HG03520 (cell line): ENCODE data around the gene COMMD7.
A peak's percentile ranks its signal among the peaks of the same experiment; 100 is the strongest.
"Not testable (repeated sequence)": the region's sequence is repeated elsewhere in the genome, so short reads cannot be mapped to it uniquely, and the experiment has no call there.

Experiments used
- ATAC-seq: cut with Tn5 transposase; IDR thresholded peaks from one replicate; pipeline ENCODE4 v1.9.1; 2021; ENCODE audit warnings: mild to moderate bottlenecking, moderate library complexity; ENCODE audit not compliant: unreplicated experiment

Gene COMMD7

DNA sequence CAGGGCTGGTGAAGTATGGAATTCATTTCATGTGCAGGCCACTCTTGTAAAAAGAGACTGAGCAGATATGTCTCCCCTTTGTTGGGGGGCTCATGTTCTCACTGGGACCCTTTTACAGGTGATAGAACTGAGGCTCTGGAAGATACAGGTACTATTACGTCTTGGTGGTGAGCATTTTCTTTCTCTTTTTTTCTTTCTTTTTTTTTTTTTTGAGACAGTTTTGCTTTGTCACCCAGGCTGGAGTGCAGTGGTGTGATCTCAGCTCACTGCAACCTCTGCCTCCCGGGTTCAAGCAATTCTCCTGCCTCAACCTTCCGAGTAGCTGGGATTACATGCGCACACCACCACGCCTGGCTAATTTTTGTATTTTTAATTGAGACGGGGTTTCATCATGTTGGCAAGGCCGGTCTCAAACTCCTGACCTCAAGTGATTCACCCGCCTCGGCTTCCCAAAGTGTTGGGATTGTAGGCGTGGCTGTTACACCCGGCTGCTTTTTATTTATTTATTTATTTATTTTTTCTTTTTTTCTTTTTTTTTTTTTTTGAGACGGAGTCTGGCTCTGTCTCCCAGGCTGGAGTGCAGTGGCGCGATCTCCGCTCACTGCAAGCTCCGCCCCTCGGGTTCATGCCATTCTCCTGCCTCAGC is 22.1 kb upstream of the COMMD7 start:
- not testable (repeated sequence) for ATAC-seq

DNA sequence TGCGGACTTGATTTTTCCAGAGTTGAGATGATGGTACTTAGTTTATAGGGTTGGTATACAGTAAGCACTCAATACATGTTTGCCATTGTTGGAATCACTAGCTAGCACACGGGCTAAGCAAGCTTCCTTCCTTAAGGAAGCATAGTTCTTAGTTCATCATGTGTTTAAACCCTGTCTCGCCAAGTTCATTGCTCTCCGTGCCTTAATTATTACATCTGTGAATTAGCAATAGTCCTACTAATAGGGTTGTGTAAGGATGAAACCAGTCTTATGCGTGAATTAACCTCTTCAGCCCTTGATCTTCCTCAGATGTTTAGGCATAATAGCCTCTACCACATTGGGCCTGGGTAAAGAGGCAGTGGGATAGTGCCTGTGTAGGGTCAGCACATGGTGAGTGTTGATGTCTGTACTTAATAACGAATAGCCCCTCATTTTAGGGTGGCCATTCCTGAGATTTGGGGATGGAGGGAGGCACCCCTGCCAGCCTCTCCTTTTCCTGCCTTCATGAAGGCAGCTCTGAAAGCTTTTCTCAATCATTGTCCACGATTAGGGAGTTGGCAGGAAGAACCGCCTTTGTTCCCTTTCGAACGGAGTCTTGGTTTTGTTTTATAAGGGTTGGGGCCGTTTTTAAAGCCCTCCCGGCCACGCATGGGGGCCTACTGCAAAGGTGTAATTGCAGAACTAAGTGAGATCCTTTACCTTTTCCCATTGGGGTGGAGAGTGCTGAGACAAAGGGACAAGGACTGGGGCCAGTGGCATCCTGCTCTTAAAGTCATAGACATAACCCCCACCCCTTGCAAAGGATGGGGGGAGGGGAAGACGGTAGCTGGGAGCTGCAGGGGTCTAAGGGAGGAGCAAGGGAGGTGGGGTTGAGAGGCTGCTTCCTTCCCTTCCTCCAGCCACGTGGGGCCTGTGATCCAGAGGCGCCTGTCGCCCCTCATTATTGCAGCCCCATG is 21.0 kb upstream of the COMMD7 start:
- no peak for ATAC-seq

DNA sequence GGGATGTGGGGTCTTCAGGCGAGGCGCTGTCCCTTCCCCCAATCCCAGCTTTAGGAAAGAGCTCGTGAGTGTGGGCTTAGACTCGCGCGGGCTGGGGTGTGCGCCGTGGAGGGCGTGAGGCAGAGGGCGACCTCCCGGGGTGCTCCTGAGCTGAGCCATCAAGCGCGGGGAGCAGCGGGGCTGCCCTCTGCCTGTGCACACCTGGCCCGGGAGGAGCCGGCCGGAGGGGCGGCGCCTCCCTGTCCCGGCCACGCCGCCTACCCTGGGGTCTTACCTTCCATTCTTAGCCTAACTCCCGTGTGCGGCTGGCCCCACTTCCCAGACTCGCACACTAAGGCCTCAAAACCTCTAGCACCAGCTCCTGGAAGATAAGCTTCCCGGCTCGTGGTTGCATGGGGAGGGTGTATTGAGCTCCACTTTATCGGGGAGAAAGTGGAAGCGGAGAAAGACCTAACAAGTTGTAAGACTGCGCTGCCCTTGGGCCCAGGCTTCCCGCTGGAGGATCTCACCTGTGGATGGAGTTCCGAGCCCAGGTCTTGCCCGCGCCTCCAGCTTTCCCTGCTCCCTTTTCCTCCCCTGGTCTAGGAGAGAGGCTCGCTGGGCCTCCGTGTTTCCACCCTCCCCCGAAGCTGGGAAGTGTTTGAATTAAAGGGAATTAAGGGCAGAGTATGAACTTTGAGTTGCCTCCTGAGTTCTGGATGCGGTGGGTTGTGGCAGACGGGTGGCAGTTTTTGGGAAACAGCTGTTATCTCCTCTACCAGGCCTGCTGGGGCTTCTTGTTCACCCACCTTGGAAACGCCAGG is 20.1 kb upstream of the COMMD7 start:
- no peak for ATAC-seq

DNA sequence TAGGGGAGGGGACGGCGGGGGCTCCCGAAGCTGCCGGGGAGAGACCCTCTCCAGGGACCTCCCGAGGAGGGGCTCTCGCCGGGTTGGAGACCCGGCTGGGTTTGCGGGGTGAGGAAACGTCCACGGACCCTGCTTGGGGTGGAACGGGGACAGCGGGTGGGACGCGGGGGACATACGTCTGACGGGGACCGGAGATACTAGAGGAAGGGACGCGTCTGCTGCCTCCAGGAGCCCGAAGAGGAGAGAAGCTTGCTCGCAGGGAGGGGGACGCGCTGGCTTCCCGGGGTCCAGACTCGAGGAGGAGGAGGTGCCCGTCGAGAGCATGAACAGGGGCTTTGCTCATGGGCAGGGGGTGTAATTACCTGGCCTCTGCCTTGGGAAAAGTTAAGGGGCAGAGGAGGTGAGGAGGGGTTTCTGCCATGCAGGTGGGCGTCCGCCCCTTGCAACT is 19.5 kb upstream of the COMMD7 start:
- ATAC-seq = peak; percentile 12

DNA sequence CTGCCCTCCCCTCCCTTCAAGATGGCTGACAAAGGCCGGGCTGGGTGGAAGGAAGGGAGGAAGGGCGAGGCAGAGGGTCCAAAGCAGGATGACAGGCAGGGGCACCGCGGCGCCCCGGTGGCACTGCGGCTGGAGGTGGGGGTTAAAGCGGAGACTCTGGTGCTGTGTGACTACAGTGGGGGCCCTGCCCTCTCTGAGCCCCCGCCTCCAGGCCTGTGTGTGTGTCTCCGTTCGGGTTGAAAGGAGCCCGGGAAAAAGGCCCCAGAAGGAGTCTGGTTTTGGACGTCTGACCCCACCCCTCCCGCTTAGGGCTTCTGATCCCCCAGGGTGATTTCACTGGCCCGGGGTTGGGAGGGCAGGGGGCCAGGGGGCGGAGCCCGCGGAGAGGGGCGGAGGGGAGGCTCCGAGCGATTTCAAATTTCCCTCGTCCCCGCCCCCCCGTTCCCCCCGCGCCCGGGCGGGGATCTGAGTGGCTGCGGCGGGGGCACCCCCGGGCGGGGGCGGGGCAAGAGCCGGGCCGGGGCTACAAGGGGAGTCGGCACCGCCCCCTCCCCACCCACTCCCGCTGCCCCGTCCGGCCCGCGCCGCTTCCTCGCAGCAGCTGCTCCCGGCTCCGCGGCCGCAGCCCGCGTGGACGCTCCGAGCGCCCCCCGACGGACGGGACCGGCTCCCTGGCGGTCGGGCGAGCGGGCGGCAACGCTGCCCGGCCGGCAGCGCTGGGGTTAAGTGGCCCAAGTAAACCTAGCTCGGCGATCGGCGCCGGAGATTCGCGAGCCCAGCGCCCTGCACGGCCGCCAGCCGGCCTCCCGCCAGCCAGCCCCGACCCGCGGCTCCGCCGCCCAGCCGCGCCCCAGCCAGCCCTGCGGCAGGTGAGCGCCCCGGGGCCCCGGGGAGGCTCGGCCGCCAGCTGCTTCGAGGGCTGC is 18.8 kb upstream of the COMMD7 start, which contains the start of gene DNMT3B:
Gene DNMT3B (plus strand): TSS at position 555 of the 923 bp plus-strand sequence. CDS start 17,939 bp downstream, outside the sequence.
- ATAC-seq = peak; percentile 64

DNA sequence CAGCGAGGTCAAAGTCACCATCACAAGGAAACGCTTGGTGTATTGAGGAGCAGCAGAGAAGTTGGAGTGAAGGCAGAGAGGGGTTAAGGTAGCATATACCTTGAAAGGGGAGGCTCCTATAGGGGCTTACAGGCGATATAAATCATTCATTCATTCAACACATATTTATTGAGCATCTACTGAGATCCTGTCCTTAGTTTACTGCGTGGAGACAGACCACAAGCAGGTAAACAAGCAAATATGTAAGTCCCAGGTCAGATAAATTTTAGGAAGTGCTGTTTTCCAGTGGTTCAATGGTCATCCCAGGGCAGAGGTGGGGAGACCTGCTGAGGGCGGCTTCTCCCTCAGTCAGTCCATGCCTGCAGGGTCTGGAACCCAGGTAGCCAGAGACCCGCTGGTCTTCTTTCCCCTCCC is 18.2 kb upstream of the COMMD7 start:
- ATAC-seq = no peak

DNA sequence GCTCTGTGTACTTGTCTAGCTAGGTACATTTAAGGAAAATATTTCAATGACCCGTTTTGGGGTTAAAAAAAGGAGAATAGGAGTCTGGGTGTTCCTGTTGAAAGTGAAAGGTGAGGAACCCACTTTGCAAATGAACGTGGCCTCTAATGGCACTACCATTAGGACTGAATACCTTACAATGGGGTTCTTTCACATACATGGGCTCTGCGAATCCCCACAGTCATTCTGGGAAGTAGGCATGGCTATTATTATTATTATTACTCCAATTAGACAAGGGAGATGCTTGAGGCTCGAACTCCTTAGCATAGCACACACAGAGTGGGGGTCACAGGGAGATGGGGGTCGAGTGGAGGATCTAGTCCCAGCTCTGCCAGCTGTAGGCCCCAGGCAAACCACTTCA is 12.9 kb upstream of the COMMD7 start:
- no peak for ATAC-seq

DNA sequence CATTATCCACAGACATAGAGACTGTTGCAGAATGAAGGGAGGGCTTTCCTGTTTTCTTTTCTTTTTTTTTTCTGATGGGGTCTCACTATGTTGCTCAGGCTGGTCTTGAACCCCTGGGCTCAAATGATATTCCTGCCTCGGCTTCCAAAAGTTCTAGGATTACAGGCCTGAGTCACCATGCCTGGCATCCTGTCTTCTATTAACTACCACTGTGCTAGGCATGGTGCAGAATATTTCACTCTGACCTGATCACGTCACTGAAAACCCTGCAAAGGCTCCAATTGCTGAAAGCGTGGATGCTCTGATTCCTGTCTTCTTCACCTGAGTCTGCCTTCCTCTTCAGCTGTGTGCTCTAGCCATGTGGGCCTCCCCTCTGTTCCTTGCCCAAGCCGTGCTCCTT is 10.5 kb upstream of the COMMD7 start:
- ATAC-seq = no peak

DNA sequence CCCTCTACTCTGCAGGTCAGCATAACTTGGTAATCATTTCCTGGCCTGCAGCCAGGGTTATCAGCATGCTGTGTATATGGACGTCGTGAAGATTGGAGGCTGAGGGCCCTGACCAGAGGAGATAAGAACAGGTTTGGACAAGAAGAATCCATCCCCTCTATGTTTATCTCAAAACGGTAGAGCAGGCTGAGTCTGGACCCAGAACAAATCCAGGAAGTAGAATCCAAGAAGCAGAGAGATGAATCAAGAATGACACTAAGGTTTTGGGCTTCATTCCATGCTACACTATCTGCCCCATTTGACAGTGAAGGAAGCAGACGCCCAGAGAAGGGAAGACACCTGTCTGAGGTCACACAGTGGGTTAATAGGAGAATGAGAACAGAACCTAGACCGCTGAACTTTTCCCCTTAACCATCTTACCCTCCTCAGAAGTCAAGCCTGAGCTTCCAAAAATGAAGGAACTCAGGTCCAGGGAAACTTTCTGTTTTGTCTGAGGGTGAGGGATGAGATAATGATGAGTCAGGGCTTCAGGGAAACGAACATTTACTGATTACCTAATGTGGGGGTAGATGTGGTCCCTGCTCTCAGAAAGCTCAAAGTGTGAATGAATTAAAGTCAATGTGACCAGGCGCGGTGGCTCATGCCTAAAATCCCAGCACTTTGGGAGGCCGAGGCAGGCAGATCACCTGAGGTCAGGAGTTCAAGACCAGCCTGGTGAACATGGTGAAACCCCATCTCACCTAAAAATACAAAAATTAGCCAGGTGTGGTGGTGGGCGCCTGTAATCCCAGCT is 9.4 kb upstream of the COMMD7 start:
- ATAC-seq = no peak

DNA sequence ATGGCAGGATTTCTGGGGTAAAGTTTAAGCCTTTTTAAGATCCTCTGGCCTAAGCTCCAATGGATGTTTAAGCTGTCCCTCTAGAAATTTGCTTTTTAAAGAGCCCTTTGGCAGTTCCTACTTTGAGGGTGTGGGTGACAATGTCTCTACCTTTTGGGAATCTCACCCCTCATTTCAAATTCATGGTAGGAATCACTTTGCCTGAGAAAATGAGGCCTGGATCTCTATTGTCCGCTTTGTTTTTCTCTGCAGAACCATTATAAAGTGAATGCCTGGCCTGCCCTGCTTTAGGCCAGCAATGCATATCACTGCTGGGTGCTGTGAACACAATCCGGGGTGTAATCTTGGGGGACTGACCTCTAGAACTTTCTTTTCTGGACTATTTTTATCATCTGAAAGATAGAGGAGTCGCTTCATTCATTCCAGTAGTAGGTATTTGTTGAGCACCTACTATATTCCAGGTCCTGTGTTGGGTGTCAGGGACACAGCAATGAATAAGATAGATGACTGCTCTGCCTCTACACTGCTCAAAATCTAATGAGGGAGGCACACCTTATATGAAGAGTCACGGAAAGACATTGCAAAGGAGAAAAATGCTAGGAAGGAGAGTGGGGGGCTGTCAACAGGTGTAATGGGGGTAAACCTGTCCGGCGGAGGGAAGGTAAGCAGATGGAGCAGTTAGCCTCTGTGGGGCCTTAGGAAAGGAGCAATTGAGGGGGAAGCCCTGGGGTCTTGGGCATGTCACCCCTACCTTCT is 8.6 kb upstream of the COMMD7 start:
- ATAC-seq = no peak

DNA sequence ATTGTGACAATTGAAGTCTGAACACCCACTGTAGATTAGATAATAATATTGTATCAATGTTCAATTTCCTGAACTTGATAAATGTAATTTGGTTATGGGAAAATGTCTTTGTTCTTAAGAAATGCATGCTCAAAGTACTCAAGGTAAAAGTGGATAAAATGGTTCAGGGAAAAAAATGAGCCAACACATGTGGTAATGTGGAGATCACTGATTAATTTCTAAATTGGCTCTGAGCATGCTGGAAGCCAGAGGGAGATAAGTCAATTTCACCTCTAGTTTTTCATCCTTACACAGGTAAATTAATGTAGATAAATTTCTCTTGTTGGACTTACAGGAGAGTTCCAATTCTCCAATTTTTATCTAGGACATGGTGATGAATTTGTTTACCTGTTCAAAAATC is 8.0 kb upstream of the COMMD7 start:
- ATAC-seq = no peak

DNA sequence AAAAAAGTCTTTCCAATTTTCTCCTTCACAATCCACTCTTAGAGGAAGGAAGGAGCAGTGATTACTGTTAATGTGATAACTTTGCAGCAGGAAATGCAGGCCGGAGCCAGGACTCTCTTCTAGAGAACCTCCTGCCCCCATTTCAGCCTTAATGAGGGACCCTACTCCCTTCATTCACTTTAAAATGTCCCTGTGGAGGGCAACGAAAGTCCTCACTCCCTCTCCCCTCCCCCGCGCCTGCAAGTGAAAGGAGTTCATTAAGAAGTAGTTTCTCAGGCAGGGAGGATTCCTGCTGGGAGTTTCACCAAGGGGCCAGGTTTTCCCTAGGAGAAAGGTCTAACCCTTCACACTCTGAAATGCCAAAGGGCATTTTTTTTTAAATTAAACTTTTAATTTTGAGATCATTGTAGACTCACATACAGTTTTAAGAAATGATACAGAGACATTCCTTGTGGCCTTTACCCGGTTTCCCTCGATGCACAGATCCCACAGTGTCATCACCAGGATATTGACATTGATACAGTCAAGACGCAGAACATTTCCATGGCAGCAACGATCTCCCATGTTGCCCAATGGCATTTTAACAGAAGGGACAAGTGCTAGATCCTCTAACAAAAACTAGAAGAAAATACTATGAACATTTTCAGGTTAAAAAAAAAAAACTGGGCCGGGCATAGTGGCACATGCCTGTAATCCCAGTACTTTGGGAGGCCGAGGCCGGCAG is 6.8 kb upstream of the COMMD7 start:
- ATAC-seq = no peak

DNA sequence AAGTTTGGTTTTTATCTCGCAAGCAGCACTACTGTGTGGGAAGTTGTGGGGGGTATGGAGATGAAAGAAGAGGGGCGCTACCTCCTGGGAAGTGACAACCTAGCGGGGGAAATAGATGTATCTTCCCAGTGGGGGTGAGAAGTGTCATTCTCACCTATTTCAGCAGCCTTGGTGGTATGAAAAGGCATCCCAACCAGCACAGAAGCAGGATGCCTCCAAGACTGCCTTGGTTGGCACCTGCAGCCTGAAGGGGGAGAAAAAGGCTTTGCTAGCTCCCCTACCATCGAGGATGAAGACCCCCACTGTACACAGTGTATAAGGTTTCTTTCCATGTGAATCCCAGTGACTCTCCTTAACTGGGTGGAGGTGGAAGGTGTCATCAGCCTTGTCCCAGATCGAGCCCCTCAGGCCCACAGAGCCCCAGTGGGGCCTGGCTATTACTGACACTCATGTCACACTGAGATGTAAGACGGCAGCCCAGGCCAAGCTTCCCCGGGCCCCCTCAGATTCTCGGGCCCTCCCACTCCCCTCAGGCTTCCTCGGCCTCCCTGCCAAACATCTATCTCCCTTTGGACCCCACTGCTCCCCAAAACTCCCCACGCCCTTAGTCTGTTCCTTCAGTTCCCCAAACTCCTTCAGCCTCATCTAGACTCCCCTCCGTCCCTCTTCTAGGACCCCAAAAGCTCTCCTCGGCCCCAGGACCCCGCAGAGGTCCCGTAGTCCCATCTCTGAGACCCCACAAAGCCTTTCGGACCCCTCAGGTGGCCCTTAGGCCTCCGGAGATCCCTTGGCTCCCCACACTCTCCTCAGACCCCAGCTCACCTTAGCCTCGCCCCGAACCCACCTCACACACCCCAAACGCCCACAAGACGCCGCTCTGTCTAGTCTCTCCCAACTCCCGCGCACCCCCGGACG is 688 bp downstream of the COMMD7 start:
- no peak for ATAC-seq

DNA sequence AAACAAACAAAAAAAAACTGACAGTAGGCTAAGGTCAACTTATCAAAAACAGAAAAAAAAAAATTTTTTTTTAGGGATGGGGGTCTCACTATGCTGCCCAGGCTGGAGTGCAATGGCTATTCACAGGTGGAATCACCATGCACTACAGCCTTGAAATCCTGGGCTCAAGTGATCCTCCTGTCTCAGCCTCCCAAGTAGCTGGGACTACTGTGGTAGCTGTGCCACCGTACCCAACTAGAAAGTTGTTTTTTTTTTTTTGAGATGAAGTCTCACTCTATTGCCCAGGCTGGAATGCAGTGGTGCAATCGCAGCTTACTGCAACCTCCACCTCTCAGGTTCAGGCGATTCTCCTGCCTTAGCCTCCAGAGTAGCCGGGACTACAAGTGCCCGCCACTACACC is 2.1 kb downstream of the COMMD7 start:
- ATAC-seq = no peak

DNA sequence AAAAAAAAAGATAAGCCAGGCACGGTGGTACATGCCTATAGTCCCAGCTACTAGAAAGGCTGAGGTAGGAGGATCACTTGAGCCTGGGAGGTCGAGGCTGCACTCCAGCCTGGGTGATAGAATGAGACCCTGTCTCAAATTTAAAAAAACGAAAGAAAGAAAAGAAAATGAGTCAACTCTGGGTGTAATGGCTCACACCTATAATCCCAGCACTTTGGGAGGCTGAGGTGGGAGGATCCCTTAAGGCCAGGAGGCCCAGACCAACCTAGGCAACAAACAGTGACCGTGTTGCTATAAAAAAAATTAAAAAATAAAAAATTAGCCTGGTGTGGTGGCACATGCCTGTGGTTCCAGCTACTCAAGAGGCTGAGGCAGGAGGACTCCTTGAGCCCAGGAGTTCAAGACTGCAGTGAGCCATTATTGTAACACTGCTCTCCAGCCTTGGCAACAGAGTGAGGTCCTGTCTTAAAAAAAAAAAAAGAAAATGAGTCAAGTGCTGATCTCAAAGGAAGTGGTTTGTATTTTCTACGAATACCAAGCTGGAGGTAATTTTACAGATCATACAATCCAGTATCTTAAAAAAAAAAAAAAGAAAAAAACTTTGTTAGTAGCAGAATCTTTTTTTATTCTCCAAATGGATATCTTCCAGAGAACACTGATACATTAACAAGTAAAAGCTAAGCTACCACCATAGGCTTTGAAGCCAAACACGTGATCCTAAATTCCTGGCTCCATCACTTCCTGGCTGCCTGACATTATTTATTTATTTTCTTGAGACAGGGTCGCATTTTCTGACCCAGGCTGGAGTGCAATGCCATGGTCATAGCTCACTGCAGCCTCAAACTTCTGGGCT is 5.7 kb downstream of the COMMD7 start:
- no peak for ATAC-seq

DNA sequence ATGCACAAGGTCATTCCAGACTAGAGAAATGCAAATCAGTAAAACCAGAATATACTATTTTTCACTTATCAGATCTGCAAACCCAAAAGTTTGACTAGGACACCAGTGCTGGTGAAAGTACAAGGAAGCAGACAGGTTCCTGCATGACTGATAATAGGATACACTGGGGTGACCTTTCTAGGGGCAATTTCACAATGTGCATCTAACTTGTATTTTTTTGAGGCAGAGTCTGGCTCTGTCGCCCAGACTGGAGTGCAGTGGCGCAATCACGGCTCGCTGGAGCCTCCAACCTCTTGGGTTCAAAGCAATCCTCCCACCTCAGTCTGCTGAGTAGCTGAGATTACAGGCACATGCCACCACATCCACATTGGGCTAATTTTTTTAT is 11.4 kb downstream of the COMMD7 start:
- no peak for ATAC-seq
